HEK293T (cell line): ENCODE results near the gene IDE.
"Not testable (repeated sequence)": the region's sequence is repeated elsewhere in the genome, so short reads cannot be mapped to it uniquely, and the experiment has no call there.

Source experiments
- CTCF ChIA-PET: fragments of 350-600 bp; formaldehyde crosslinking; extraction: SDS; loops from one replicate; lab custom pipeline; 2021; ENCODE audit warnings: antibody characterized with exemption, inconsistent platforms; lab: Yijun Ruan, JAX
- POLR2A ChIA-PET: fragments of 350-600 bp; formaldehyde crosslinking; extraction: SDS; loops from one replicate; lab custom pipeline; 2020; ENCODE audit warnings: antibody characterized with exemption, inconsistent platforms; lab: Yijun Ruan, JAX
- DNase-seq: peaks from one replicate; pipeline ENCODE4 v3.0.0; 2012; ENCODE audit warnings: mixed read lengths; ENCODE audit errors: extremely low spot score
- ARNT ChIP-seq: fragments of 450-650 bp; IDR thresholded peaks from 2 replicates; pipeline ENCODE4 v1.6.1; 2017; ENCODE audit warnings: mild to moderate bottlenecking
- BHLHE40 ChIP-seq: fragments of 450-650 bp; IDR thresholded peaks from 2 replicates; pipeline ENCODE4 v1.6.1; 2016; ENCODE audit warnings: mild to moderate bottlenecking, moderate library complexity, borderline replicate concordance
- CTBP1 ChIP-seq: fragments of 450-650 bp; IDR thresholded peaks from 2 replicates; pipeline ENCODE4 v1.6.1; 2016; ENCODE audit warnings: borderline replicate concordance
- ELF4 ChIP-seq: fragments of 450-650 bp; IDR thresholded peaks from 2 replicates; pipeline ENCODE4 v1.6.1; 2017; ENCODE audit warnings: antibody characterized with exemption
- FOXA1 ChIP-seq: fragments of 450-650 bp; IDR thresholded peaks from 2 replicates; pipeline ENCODE4 v1.6.1; 2016; ENCODE audit warnings: mild to moderate bottlenecking
- FOXK2 ChIP-seq: fragments of 450-650 bp; IDR thresholded peaks from 2 replicates; pipeline ENCODE4 v1.6.1; 2016; ENCODE audit warnings: mild to moderate bottlenecking
- FOXM1 ChIP-seq: fragments of 450-650 bp; IDR thresholded peaks from 2 replicates; pipeline ENCODE4 v1.6.1; 2017; ENCODE audit warnings: mild to moderate bottlenecking, borderline replicate concordance
- HDGF ChIP-seq: fragments of 450-650 bp; IDR thresholded peaks from 2 replicates; pipeline ENCODE4 v1.6.1; 2017; ENCODE audit warnings: antibody characterized with exemption, borderline replicate concordance
- L3MBTL2 ChIP-seq: fragments of 450-650 bp; conservative IDR thresholded peaks from 2 replicates; pipeline ENCODE4 v1.6.1; 2016; ENCODE audit warnings: mild to moderate bottlenecking
- LEF1 ChIP-seq: fragments of 450-650 bp; IDR thresholded peaks from 2 replicates; pipeline ENCODE4 v1.6.1; 2017; ENCODE audit warnings: mild to moderate bottlenecking, borderline replicate concordance
- NFRKB ChIP-seq: fragments of 450-650 bp; IDR thresholded peaks from 2 replicates; pipeline ENCODE4 v1.6.1; 2016; ENCODE audit warnings: mild to moderate bottlenecking, moderate library complexity
- SP1 ChIP-seq: fragments of 450-650 bp; IDR thresholded peaks from 2 replicates; pipeline ENCODE4 v1.6.1; 2017
- SUZ12 ChIP-seq: fragments of 450-650 bp; IDR thresholded peaks from 2 replicates; pipeline ENCODE4 v1.6.1; 2016; ENCODE audit warnings: mild to moderate bottlenecking
- TARDBP ChIP-seq: fragments of 450-650 bp; IDR thresholded peaks from 2 replicates; pipeline ENCODE4 v1.6.1; 2016
- ZNF384 ChIP-seq: fragments of 450-650 bp; IDR thresholded peaks from 2 replicates; pipeline ENCODE4 v1.6.1; 2016
- TF ChIP-seq, protein P1 (sequence below): fragments of 450-650 bp; IDR thresholded peaks from 2 replicates; pipeline ENCODE4 v1.6.1; 2016

IDE gene

DNA sequence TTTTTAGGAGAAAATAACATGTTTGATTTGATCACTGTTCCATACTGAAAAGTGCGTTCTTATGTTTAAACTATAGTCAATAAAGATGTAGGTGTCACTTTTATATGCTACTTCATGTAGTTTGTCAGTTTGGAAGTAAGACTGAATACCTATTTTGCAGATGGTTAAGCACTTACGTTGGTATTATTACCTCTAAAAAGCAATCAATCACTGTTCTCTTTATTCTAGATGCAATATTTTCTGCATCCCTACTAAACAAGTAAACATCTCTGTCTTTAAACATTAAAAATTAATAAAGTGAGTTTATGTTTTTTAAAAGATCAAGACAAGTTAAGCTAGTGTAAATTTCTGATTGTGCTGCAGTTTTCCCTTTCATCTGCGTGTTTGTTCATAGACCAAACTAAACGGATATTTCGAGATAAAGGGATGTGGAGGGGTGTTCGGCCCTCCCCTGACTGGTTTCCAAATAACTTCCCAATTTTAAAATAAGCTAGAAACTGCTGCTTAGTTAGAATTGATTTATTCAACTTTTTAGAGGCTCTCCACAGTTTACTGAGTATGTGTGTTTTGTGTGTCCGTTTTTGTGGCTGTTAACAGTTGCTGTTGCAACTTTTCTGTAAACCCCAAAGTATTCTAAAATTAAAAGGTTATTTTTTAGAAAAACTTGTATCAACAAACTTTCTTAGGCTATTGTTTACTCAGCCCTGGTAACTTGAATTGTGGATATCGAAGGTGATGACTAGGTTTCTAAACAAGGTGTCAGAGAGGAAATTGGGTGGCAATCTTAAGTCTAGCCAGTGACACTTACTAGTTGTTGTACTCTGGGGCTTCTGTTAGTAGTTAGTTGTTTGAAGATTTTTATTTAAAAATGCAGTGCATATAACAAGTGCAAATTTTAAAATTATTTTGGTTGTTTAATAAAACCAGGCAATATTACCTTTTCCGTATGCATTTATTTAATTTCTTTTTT, 20.0 kb upstream of the IDE start:
- CTCF ChIA-PET: no interaction called here
- POLR2A ChIA-PET: no interaction called here
- no peak for DNase-seq
- TF ChIP-seq, protein P1, sequence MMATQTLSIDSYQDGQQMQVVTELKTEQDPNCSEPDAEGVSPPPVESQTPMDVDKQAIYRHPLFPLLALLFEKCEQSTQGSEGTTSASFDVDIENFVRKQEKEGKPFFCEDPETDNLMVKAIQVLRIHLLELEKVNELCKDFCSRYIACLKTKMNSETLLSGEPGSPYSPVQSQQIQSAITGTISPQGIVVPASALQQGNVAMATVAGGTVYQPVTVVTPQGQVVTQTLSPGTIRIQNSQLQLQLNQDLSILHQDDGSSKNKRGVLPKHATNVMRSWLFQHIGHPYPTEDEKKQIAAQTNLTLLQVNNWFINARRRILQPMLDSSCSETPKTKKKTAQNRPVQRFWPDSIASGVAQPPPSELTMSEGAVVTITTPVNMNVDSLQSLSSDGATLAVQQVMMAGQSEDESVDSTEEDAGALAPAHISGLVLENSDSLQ: peak; percentile 80
- TF ChIP-seq LEF1 (no peak), SP1 (no peak)

DNA sequence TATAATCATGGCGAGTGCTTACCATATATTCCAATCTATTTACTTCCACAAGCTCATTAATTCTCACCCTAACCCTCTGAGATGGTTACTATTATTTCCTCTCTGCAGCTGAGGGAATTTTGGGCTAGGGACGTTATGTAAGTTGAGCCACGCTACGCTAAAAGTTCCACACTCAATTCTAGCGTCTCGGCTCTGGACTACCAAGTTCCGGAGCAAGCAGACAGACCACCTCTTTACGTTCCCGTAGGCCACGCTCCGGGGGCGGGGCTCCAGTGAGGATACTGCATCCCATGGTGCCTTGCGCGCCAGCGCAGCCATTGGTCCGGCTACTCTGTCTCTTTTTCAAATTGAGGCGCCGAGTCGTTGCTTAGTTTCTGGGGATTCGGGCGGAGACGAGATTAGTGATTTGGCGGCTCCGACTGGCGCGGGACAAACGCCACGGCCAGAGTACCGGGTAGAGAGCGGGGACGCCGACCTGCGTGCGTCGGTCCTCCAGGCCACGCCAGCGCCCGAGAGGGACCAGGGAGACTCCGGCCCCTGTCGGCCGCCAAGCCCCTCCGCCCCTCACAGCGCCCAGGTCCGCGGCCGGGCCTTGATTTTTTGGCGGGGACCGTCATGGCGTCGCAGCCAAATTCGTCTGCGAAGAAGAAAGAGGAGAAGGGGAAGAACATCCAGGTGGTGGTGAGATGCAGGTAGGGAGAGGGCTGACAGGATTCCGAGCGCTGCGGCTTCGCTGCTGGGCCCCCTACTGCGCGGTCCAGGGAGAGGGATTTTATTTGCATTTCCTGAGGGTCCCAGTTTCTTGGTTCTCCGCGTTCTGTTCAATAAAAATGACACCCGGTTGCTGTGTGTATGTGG, 19.1 kb upstream of the IDE start, which contains the start of gene KIF11:
KIF11 (plus strand) TSS at position 370 of the 858 bp plus-strand sequence; CDS start at position 616, 246 bp downstream.
- CTCF ChIA-PET: no interaction called here
- no peak for TF ChIP-seq CTBP1
- TF ChIP-seq LEF1: no peak
- TF ChIP-seq ZNF384: no peak
- TF ChIP-seq ELF4: peak; percentile 50
- TF ChIP-seq HDGF: no peak
- TF ChIP-seq FOXM1: peak; percentile 97
- no peak for TF ChIP-seq BHLHE40
- TF ChIP-seq SP1: no peak
- no peak for TF ChIP-seq SUZ12
- no peak for TF ChIP-seq FOXA1
- TF ChIP-seq TARDBP: no peak
- TF ChIP-seq L3MBTL2: peak; percentile 39; the same call in 1 of the 2 replicates
- TF ChIP-seq, protein P1: no peak
- no peak for TF ChIP-seq FOXK2
- TF ChIP-seq ARNT: 0 out of 2 replicates have a peak, but pooled peaks have one; percentile 12
- TF ChIP-seq NFRKB: no peak

GRCh38 chr10:92591550-92592022, 17.7 kb upstream of the IDE start:
- ChIA-PET CTCF (interaction anchor here (0.7 kb wide), 1 partner anchor 255 kb away, joined by 3 read pairs; no protein-coding TSS in a partner anchor), POLR2A (interaction anchor here (0.7 to 2.7 kb wide), 18 partner anchors 10 to 288 kb away, joined by 3 to 39 read pairs (median 4); partner anchors contain the start of genes EXOC6, HHEX and IDE)
- TF ChIP-seq, protein P1: 0 out of 2 replicates have a peak, but pooled peaks have one; percentile 27
- TF ChIP-seq ELF4: peak; percentile 52; the same call in 1 of the 2 replicates
- no peak for TF ChIP-seq HDGF
- peak; percentile 79 for DNase-seq

More for the DNA sequence above, 19.1 kb upstream of the IDE start, which contains the start of gene KIF11:
- DNase-seq: peak; percentile 92
- POLR2A ChIA-PET: interaction anchor here (1.8 to 2.7 kb wide), 2 partner anchors 19 to 23 kb away, joined by 7 to 39 read pairs; partner anchors contain the start of gene IDE

DNA sequence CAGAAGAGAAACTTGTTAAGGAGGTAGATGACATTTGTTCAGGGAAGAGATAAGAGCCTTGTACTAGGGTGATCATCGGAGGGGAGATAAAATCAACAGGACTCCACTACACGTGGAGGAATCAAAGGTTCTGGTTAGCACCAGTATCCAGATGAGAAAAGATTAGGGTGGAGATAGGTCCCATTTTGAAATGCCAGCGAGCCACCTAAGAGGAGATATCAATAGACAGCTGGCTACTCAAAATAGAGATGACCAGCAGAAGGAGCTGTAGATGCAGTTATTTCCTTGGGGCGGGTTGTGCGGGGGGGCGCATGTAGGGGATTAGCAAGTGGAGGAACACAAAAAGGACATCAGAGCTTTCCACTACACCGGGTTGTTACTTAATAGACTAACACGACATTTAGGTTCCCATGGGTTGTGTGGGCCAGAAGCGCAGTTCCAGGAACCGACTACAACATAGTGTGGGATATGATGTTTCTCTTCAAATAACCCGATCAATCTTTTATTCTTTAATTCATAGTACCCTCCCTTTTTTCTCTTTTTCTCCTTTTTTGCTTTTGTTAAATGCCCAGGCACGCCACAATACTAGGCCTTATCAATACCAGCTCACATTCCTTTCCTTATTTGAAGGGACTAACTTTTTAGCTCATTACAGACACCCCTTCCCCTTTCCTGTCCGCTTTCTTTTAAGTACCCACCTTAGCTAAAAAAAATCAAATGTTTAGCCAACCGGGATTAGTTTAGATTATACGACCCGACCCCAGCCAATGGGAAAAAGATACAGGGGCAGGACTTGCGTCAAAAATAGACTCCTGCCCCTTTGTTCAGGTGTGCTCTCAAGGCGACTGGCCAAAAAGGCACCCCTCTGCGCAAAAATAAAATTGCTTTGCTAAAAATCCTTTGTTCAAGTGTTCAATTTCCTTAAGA, 17.0 kb upstream of the IDE start:
- DNase-seq: peak; percentile 65
- ChIA-PET CTCF (interaction anchor here (0.6 to 0.7 kb wide), 4 partner anchors 17 to 260 kb away, joined by 3 to 4 read pairs (median 3); partner anchors contain the start of genes EXOC6 and IDE), POLR2A (interaction anchor here (0.7 to 2.7 kb wide), 19 partner anchors 9 to 288 kb away, joined by 3 to 39 read pairs (median 3); partner anchors contain the start of genes EXOC6, HHEX and IDE)
- TF ChIP-seq LEF1 (no peak), ZNF384 (no peak), SUZ12 (no peak)

- POLR2A ChIA-PET: interaction anchor here (1.2 to 1.4 kb wide), 2 partner anchors 9 kb away, joined by 3 to 6 read pairs; partner anchors contain the start of gene IDE
- DNase-seq, CTCF ChIA-PET: not testable (repeated sequence)
These were observed 8.5 kb upstream of the IDE start for GRCh38 chr10:92582347-92582746.
